Measurements from ENCODE around the gene RIT1.

- TF ChIP-seq, protein P1, sequence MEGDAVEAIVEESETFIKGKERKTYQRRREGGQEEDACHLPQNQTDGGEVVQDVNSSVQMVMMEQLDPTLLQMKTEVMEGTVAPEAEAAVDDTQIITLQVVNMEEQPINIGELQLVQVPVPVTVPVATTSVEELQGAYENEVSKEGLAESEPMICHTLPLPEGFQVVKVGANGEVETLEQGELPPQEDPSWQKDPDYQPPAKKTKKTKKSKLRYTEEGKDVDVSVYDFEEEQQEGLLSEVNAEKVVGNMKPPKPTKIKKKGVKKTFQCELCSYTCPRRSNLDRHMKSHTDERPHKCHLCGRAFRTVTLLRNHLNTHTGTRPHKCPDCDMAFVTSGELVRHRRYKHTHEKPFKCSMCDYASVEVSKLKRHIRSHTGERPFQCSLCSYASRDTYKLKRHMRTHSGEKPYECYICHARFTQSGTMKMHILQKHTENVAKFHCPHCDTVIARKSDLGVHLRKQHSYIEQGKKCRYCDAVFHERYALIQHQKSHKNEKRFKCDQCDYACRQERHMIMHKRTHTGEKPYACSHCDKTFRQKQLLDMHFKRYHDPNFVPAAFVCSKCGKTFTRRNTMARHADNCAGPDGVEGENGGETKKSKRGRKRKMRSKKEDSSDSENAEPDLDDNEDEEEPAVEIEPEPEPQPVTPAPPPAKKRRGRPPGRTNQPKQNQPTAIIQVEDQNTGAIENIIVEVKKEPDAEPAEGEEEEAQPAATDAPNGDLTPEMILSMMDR (conservative IDR thresholded peaks at IDR 0.05; ENCODE audit: low read length) = no peak
- TF ChIP-seq EZH2phosphoT487 (IDR thresholded peaks at IDR 0.05; ENCODE audit: borderline replicate concordance) = no peak
These were observed 20.3 kb upstream of the RIT1 start for GRCh38 chr1:155931332-155932038.
